HG02870 (cell line): Measurements from ENCODE around the gene LRRC75A.
"Not testable (repeated sequence)": the region's sequence is repeated elsewhere in the genome, so short reads cannot be mapped to it uniquely, and the experiment has no call there.

Source experiments
- ATAC-seq: cut with Tn5 transposase; IDR thresholded peaks from one replicate; pipeline ENCODE4 v1.9.1; 2021; ENCODE audit warnings: mild to moderate bottlenecking, moderate library complexity; ENCODE audit not compliant: unreplicated experiment

Gene LRRC75A

GRCh38 chr17:16455997-16456741 is 35.8 kb downstream of the LRRC75A start:
- no peak for ATAC-seq

GRCh38 chr17:16453493-16453851 is 38.5 kb downstream of the LRRC75A start:
- ATAC-seq = no peak

GRCh38 chr17:16452268-16452667 is 39.7 kb downstream of the LRRC75A start:
- not testable (repeated sequence) for ATAC-seq

- ATAC-seq = no peak
Measured at GRCh38 chr17:16450028-16450427, 42.0 kb downstream of the LRRC75A start.

- no peak for ATAC-seq
Measured at GRCh38 chr17:16449121-16449570, 42.8 kb downstream of the LRRC75A start.

GRCh38 chr17:16448490-16448889 is 43.5 kb downstream of the LRRC75A start:
- ATAC-seq = no peak

- ATAC-seq = no peak
Measured at GRCh38 chr17:16447676-16448075, 44.3 kb downstream of the LRRC75A start.

GRCh38 chr17:16446338-16446983 is 45.5 kb downstream of the LRRC75A start:
- no peak for ATAC-seq

- ATAC-seq = no peak
Measured at GRCh38 chr17:16444258-16444886, 47.6 kb downstream of the LRRC75A start.

- no peak for ATAC-seq
Measured at GRCh38 chr17:16443511-16444257, 48.3 kb downstream of the LRRC75A start.

- ATAC-seq = no peak
Measured at GRCh38 chr17:16442594-16443510, 49.1 kb downstream of the LRRC75A start.

- ATAC-seq = no peak
Measured at GRCh38 chr17:16442141-16442540, 49.9 kb downstream of the LRRC75A start.

- ATAC-seq = no peak
Measured at GRCh38 chr17:16440901-16441629, 50.9 kb downstream of the LRRC75A start.

GRCh38 chr17:16440354-16440753 is 51.6 kb downstream of the LRRC75A start:
- not testable (repeated sequence) for ATAC-seq

- no peak for ATAC-seq
Measured at GRCh38 chr17:16439811-16440351, 52.1 kb downstream of the LRRC75A start.

- no peak for ATAC-seq
Measured at GRCh38 chr17:16439303-16439791, 52.6 kb downstream of the LRRC75A start.

- peak; percentile 78 for ATAC-seq
Measured at GRCh38 chr17:16438557-16439302, 53.3 kb downstream of the LRRC75A start.

- ATAC-seq = no peak
Measured at GRCh38 chr17:16438173-16438556, 53.8 kb downstream of the LRRC75A start.
